HepG2 (cell line): Measurements from ENCODE around the gene LRR1. TPM values are rescaled to one million over a fixed set of nuclear protein-coding genes. Genes with fewer than 3 reads are reported as not detected.

Source experiments
- ATAC-seq: fragments of 200-7000 bp; cut with Tn5 transposase; 3 replicates; pipeline ENCODE4 v1.9.1; 2020; ENCODE audit warnings: mild to moderate bottlenecking, moderate library complexity
- BruUV-seq: library from RNA; stranded (reverse); fragments of 400-500 nt; replicated peaks from 2 replicates; lab custom pipeline; 2021; lab: Mats Ljungman, UMichigan
- CTCF ChIA-PET: fragments of 300-600 bp; formaldehyde crosslinking; extraction: SDS; loops from one replicate; lab custom pipeline; 2021; ENCODE audit warnings: low total read pairs, inconsistent platforms, low intra/inter-chr PET ratio; lab: Yijun Ruan, JAX
- POLR2A ChIA-PET: fragments of 350-600 bp; sonication (Branson Sonifier 250); formaldehyde crosslinking; loops from one replicate; lab custom pipeline; 2020; ENCODE audit warnings: antibody characterized with exemption, inconsistent platforms; lab: Yijun Ruan, JAX
- DNase-seq: peaks from one replicate; pipeline ENCODE4 v3.0.0-alpha.2; 2015; ENCODE audit warnings: low spot score
- FAIRE-seq: peaks from 3 replicates; lab custom pipeline; 2011; peaks lifted over from hg19 to GRCh38; lab: Jason Lieb, UNC
- H2AFZ ChIP-seq: one replicate; pipeline ENCODE4 v1.6.1; 2011; ENCODE audit warnings: low read length, inconsistent platforms
- H3K27ac ChIP-seq: fragments of 300-600 bp; 3 replicates; pipeline ENCODE4 v1.8.0; 2011; ENCODE audit warnings: mixed run types, mild to moderate bottlenecking, mixed read lengths, low read length, inconsistent platforms; ENCODE audit not compliant: insufficient read depth; ENCODE audit errors: extremely low read length
- H3K27me3 ChIP-seq, 2 experiments: fragments of 200-600 bp in 1 of 2; 2 replicates in 1 of 2; 3 replicates in 1 of 2; pipeline versions ENCODE4 v1.6.0 to v1.8.0; 2011; ENCODE audit warnings: low read length in 2 of 2, mild to moderate bottlenecking in 2 of 2, moderate library complexity in 2 of 2, inconsistent platforms in 1 of 2; ENCODE audit not compliant: insufficient read depth in 2 of 2, control insufficient read depth in 1 of 2
- H3K36me3 ChIP-seq, 2 experiments: fragments of 200-600 bp in 1 of 2; replicated peaks in 1 of 2; 2 replicates in 1 of 2; 3 replicates in 1 of 2; pipeline versions ENCODE4 v1.5.1 to v1.8.0; 2011; ENCODE audit warnings: low read length in 2 of 2, inconsistent platforms in 1 of 2; ENCODE audit not compliant: insufficient read depth in 2 of 2, control insufficient read depth in 1 of 2
- H3K4me1 ChIP-seq: 2 replicates; pipeline ENCODE4 v1.5.1; 2012; ENCODE audit warnings: low read length, inconsistent platforms; ENCODE audit not compliant: insufficient read depth
- H3K4me2 ChIP-seq: 2 replicates; pipeline ENCODE4 v1.6.0; 2011; ENCODE audit warnings: low read depth, low read length, inconsistent platforms
- H3K4me3 ChIP-seq, 3 experiments: fragments of 200-600 bp in 1 of 3; sonication (generic), shearing (Covaris generic) in 1 of 3; replicated peaks in 1 of 3; 2 replicates each; pipeline ENCODE4 v1.5.1; 2011 to 2016; ENCODE audit warnings: low read length in 3 of 3, inconsistent platforms in 2 of 3, low read depth in 2 of 3, mild to moderate bottlenecking in 2 of 3, control low read depth in 1 of 3, mixed read lengths in 1 of 3; ENCODE audit not compliant: insufficient read depth in 1 of 3
- H3K79me2 ChIP-seq: one replicate; pipeline ENCODE4 v1.6.1; 2011; ENCODE audit warnings: low read length, inconsistent platforms; ENCODE audit not compliant: insufficient read depth
- H3K9ac ChIP-seq: 2 replicates; pipeline ENCODE4 v1.6.0; 2011; ENCODE audit warnings: mild to moderate bottlenecking, low read depth, low read length, inconsistent platforms; ENCODE audit not compliant: insufficient read depth
- H3K9me3 ChIP-seq: 2 replicates; pipeline ENCODE4 v1.5.1; 2012; ENCODE audit warnings: mild to moderate bottlenecking, low read length
- H4K20me1 ChIP-seq: 2 replicates; pipeline ENCODE4 v1.6.0; 2011; ENCODE audit warnings: inconsistent platforms, mild to moderate bottlenecking, low read length, moderate library complexity; ENCODE audit not compliant: insufficient read depth
- EEA1 ChIP-seq: sonication (generic); formaldehyde crosslinking; IDR thresholded peaks from 2 replicates; pipeline ENCODE4 v1.5.1; 2020; ENCODE audit warnings: mild to moderate bottlenecking, missing genetic modification reagents, borderline replicate concordance
- EED ChIP-seq: sonication (generic); formaldehyde crosslinking; IDR thresholded peaks from 2 replicates; pipeline ENCODE4 v1.5.0; 2020; ENCODE audit warnings: mild to moderate bottlenecking, missing genetic modification reagents
- FOXC1 ChIP-seq: sonication (generic); formaldehyde crosslinking; IDR thresholded peaks from 2 replicates; pipeline ENCODE4 v1.8.0; 2022; ENCODE audit warnings: mild to moderate bottlenecking, missing genetic modification reagents, borderline replicate concordance
- HHEX ChIP-seq: IDR thresholded peaks from 2 replicates; pipeline ENCODE4 v1.6.1; 2016; ENCODE audit warnings: control low read depth
- KAT7 ChIP-seq: IDR thresholded peaks from 2 replicates; pipeline ENCODE4 v1.6.1; 2018; ENCODE audit warnings: borderline replicate concordance, missing compliant biosample characterization
- KDM5A ChIP-seq: fragments of 200-600 bp; sonication (generic); IDR thresholded peaks from 2 replicates; pipeline ENCODE4 v1.7.0; 2018; ENCODE audit warnings: antibody characterized with exemption, mild to moderate bottlenecking, low read length, borderline replicate concordance
- KLF11 ChIP-seq: IDR thresholded peaks from 2 replicates; pipeline ENCODE4 v1.6.1; 2016; ENCODE audit warnings: missing compliant biosample characterization
- KLF13 ChIP-seq: sonication (generic); formaldehyde crosslinking; IDR thresholded peaks from 2 replicates; pipeline ENCODE4 v1.4.0; 2020; ENCODE audit warnings: mild to moderate bottlenecking, missing genetic modification reagents
- MEIS1 ChIP-seq: sonication (generic); formaldehyde crosslinking; IDR thresholded peaks from 2 replicates; pipeline ENCODE4 v1.9.0; 2021; ENCODE audit warnings: mild to moderate bottlenecking, missing genetic modification reagents, moderate library complexity, borderline replicate concordance
- MIXL1 ChIP-seq: IDR thresholded peaks from 2 replicates; pipeline ENCODE4 v1.6.1; 2016
- NCOA5 ChIP-seq: sonication (generic); formaldehyde crosslinking; IDR thresholded peaks from 2 replicates; pipeline ENCODE4 v1.4.0; 2020; ENCODE audit warnings: missing genetic modification reagents
- NCOR1 ChIP-seq: fragments of 200-600 bp; sonication (generic); IDR thresholded peaks from 2 replicates; pipeline ENCODE4 v1.7.0; 2017; ENCODE audit warnings: antibody characterized with exemption, low read length, borderline replicate concordance
- TBX3 ChIP-seq: fragments of 450-650 bp; IDR thresholded peaks from 2 replicates; pipeline ENCODE4 v1.6.1; 2017; ENCODE audit warnings: antibody characterized with exemption, mild to moderate bottlenecking, inconsistent platforms, borderline replicate concordance
- U2AF1 ChIP-seq: fragments of 200-400 bp; formaldehyde crosslinking; optimal IDR thresholded peaks from 2 replicates; pipeline ENCODE3; 2017; ENCODE audit warnings: mild to moderate bottlenecking, low read depth, low read length
- ZNF30 ChIP-seq: sonication (generic); formaldehyde crosslinking; IDR thresholded peaks from 2 replicates; pipeline ENCODE4 v1.5.0; 2020; ENCODE audit warnings: mild to moderate bottlenecking, missing genetic modification reagents
- ZNF562 ChIP-seq: sonication (generic); formaldehyde crosslinking; IDR thresholded peaks from 2 replicates; pipeline ENCODE4 v1.8.0; 2022; ENCODE audit warnings: missing genetic modification reagents, borderline replicate concordance
- ZNF616 ChIP-seq: sonication (generic); formaldehyde crosslinking; IDR thresholded peaks from 2 replicates; pipeline ENCODE4 v1.5.0; 2020; ENCODE audit warnings: low read depth, mild to moderate bottlenecking, missing genetic modification reagents
- WGBS: methylation state at CpG from one replicate; pipeline ENCODE4 v1.1.6; 2017; ENCODE audit warnings: low lambda C conversion rate; 5-methylcytosine and 5-hydroxymethylcytosine counted together
- in situ Hi-C: cut with HindIII; loops from 2 replicates; pipeline ENCODE4 v1.10.0; 2017; ENCODE audit warnings: low pct_unique_long_range_greater_than_20kb; ENCODE audit not compliant: extremely low pct_ligation_motif_present
- intact Hi-C: fragments of 100-400 bp; cut with micrococcal nuclease; formaldehyde crosslinking; loops from one replicate; pipeline ENCODE4 v1.10.0; 2022; ENCODE audit not compliant: unreplicated experiment
- polyA plus RNA-seq, 8 experiments: library from polyadenylated mRNA; depleted of rRNA in 3 of 8; stranded (reverse) in 7 of 8; unstranded in 1 of 8; fragments of >200 nt; fragmentation: Illumina TruSeq in 4 of 8; extraction: Trizol in 4 of 8; gene quantifications; 2 replicates each; pipeline versions ENCODE4 v1.2.1 to v1.2.3, GENCODE V29; 2011 to 2016; ENCODE audit warnings: low read depth in 4 of 8, missing spikeins in 1 of 8, mixed read lengths in 1 of 8; ENCODE audit not compliant: insufficient read depth in 1 of 8
- total RNA-seq, 5 experiments: library from RNA; depleted of rRNA; stranded (reverse); fragments of >200 nt; fragmentation: Illumina TruSeq; extraction: Trizol; gene quantifications; 2 replicates each; pipeline ENCODE4 v1.2.3, GENCODE V29; 2016; ENCODE audit warnings: low read depth in 1 of 5
- TF ChIP-seq, protein P1 (sequence below): IDR thresholded peaks from 2 replicates; pipeline ENCODE4 v1.6.1; 2012; ENCODE audit warnings: low read depth, low read length, improper control_type of control experiment
- TF ChIP-seq, protein P2 (sequence below): sonication (generic); formaldehyde crosslinking; conservative IDR thresholded peaks from 2 replicates; pipeline ENCODE4 v1.4.0; 2020; ENCODE audit warnings: missing genetic modification reagents
- TF ChIP-seq, protein P3 (sequence below): sonication (generic); formaldehyde crosslinking; IDR thresholded peaks from 2 replicates; pipeline ENCODE4 v1.5.0; 2020; ENCODE audit warnings: mild to moderate bottlenecking, low read depth, missing genetic modification reagents, borderline replicate concordance

The LRR1 gene
- total and polyA plus RNA-seq, 2 of the 13 experiments (the other 11 are each of a cell fraction or from before 2014, with no cell fraction given): 7.0 to 36.2 TPM

DNA sequence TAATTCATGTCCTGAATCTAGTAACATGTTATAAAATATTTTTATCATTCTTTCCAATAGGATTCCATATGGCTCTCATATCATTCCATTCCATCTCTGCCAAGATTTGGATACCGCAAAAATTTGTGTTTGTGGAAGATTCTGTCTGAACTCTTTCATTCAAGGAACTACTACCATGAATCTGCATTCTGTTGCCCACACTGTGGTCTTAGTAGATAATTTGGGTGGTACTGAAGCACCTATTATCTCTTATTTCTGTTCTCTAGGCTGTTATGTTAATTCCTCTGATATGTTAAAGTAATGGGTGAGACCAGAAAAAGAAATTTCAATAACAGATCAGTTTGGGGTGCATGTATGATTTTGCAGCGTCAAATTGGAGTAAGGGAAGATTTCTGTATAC, 15.5 kb downstream of the LRR1 start:
- Histone ChIP-seq H3K27ac (no peak overlapping the region), H3K79me2 (peaks cover 14% of the 10 kb centered on the region), H2AFZ (no peak overlapping the region), H3K9ac (no peak overlapping the region), H3K4me2 (no peak overlapping the region), H3K36me3 (peaks cover 1 to 18% of the 10 kb centered on the region in 2 experiments; a peak in 2 of 5 replicates), H3K4me3 (no peak overlapping the region), H3K4me1 (peaks cover 33% of the 10 kb centered on the region), H3K9me3 (no peaks in the 10 kb centered on the region), H4K20me1 (no peaks in the 10 kb centered on the region; the same call in 1 of the 2 replicates), H3K27me3 (no peaks in the 10 kb centered on the region)
- POLR2A ChIA-PET: interaction anchor here (0.8 kb wide), 1 partner anchor 10 kb away, joined by 3 read pairs; no protein-coding TSS in a partner anchor
- TF ChIP-seq KLF13 (CRISPR knock-in tag) (no peak), ZNF616 (CRISPR knock-in tag) (no peak), MEIS1 (no peak), TBX3 (no peak), MIXL1 (CRISPR knock-in tag) (no peak), FOXC1 (CRISPR knock-in tag) (no peak), KAT7 (CRISPR knock-in tag) (no peak), ZNF562 (no peak), NCOR1 (no peak), HHEX (CRISPR knock-in tag) (no peak), ZNF30 (CRISPR knock-in tag) (no peak), KDM5A (no peak), EED (CRISPR knock-in tag) (no peak), NCOA5 (CRISPR knock-in tag) (no peak), U2AF1 (no peak), EEA1 (CRISPR knock-in tag) (no peak), KLF11 (CRISPR knock-in tag) (no peak)
- TF ChIP-seq, protein P1, sequence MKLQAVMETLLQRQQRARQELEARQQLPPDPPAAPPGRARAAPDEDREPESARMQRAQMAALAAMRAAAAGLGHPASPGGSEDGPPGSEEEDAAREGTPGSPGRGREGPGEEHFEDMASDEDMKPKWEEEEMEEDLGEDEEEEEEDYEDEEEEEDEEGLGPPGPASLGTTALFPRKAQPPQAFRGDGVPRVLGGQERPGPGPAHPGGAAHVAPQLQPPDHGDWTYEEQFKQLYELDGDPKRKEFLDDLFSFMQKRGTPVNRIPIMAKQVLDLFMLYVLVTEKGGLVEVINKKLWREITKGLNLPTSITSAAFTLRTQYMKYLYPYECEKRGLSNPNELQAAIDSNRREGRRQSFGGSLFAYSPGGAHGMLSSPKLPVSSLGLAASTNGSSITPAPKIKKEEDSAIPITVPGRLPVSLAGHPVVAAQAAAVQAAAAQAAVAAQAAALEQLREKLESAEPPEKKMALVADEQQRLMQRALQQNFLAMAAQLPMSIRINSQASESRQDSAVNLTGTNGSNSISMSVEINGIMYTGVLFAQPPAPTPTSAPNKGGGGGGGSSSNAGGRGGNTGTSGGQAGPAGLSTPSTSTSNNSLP: no peak
- TF ChIP-seq, protein P2, sequence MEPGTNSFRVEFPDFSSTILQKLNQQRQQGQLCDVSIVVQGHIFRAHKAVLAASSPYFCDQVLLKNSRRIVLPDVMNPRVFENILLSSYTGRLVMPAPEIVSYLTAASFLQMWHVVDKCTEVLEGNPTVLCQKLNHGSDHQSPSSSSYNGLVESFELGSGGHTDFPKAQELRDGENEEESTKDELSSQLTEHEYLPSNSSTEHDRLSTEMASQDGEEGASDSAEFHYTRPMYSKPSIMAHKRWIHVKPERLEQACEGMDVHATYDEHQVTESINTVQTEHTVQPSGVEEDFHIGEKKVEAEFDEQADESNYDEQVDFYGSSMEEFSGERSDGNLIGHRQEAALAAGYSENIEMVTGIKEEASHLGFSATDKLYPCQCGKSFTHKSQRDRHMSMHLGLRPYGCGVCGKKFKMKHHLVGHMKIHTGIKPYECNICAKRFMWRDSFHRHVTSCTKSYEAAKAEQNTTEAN (CRISPR knock-in tag): no peak
- TF ChIP-seq, protein P3, sequence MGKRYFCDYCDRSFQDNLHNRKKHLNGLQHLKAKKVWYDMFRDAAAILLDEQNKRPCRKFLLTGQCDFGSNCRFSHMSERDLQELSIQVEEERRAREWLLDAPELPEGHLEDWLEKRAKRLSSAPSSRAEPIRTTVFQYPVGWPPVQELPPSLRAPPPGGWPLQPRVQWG (CRISPR knock-in tag): no peak
- BruUV-seq: no TSS peak
- intact Hi-C loops (no loop called here), in situ Hi-C loops (no loop called here)
- DNase-seq (no peak), FAIRE-seq (no peak), ATAC-seq (no peak)
- CTCF ChIA-PET: no interaction called here
- WGBS: 98% methylated on average over 2 of the region's 2 CpGs
